ENCODE results near the gene HK1.

GRCh38 chr10:69374931-69375306 is 96.6 kb downstream of the HK1 start:
- TF ChIP-seq CTCF (IDR thresholded peaks at IDR 0.05) (no peak), POLR2A (IDR thresholded peaks at IDR 0.05) (no peak)
